GM18861 (cell line): ENCODE data around the gene SLC26A11.
"Not testable (repeated sequence)": the region's sequence is repeated elsewhere in the genome, so short reads cannot be mapped to it uniquely, and the experiment has no call there.

ENCODE experiments used
- ATAC-seq: cut with Tn5 transposase; IDR thresholded peaks from one replicate; pipeline ENCODE4 v1.9.1; 2021; ENCODE audit not compliant: unreplicated experiment

The SLC26A11 gene

DNA sequence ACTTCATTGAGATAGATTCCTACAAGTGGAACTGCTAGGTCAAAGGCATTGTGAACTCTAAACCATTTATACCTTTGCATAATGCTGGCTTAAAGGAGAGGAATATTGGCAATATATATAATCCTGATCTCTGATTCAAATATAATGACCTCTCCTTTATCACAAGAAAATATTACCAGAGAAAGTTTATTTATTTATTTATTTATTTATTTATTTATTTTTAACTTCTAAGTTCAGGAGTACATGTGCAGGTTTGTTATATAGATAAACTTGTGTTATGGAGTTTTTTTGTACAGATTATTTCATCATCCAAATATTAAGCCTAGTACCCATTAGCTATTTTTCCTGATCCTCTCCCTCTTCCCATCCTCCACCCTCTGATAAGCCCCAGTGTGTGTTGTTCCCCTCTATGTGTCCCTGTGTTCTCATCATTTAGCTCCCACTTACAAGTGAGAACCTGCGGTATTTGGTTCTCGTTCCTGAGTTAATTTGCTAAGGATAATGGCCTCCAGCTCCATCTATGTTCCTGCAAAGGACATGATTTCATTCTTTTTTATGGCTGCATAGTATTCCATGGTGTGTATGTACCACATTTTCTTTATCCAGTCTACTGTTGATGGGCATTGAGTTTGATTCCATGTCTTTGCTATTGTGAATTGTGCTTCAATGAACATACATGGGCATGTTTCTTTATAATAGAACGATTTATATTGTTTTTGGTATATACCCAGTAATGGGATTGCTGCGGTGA, 79.3 kb downstream of the SLC26A11 start:
- not testable (repeated sequence) for ATAC-seq

DNA sequence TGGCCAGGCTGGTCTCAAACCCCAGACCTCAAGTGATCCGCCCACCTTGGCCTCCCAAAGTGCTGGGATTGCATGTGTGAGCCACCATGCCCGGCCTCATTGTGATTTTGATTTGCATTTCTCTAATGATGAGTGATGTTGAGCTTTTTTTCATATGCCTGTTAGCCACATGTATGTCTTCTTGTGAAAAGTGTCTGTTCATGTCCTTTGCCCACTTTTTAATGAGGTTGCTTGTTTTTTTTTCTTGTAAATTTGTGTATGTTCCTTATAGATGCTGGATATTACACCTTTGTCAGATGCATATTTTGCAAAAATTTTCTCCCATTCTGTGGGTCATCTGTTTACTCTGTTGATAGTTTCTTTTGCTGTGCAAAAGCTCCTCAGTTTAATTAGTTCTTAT, 80.5 kb downstream of the SLC26A11 start:
- ATAC-seq = not testable (repeated sequence)
